K562 (cell line): ENCODE measurements around the gene USP20. TPM values are rescaled to one million over a fixed set of nuclear protein-coding genes. Genes with fewer than 3 reads are reported as not detected.

Source experiments
- CC2D1A ChIP-seq: fragments of 450-650 bp; IDR thresholded peaks from 2 replicates; pipeline ENCODE4 v1.6.1; 2017; ENCODE audit warnings: mild to moderate bottlenecking
- CTBP1 ChIP-seq: fragments of 450-650 bp; IDR thresholded peaks from 2 replicates; pipeline ENCODE4 v1.6.1; 2016; ENCODE audit warnings: borderline replicate concordance
- FOS ChIP-seq: IDR thresholded peaks from 3 replicates; pipeline ENCODE4 v1.6.1; 2011; ENCODE audit not compliant: insufficient read length; ENCODE audit errors: extremely low read depth
- KDM4B ChIP-seq, 2 experiments: fragments of 450-650 bp in 1 of 2; sonication (generic) in 1 of 2; IDR thresholded peaks; 2 replicates each; pipeline ENCODE4 v1.6.1; 2016 to 2017; ENCODE audit warnings: borderline replicate concordance in 2 of 2, antibody characterized with exemption in 1 of 2, low read depth in 1 of 2, mild to moderate bottlenecking in 1 of 2
- KDM5B ChIP-seq: fragments of 200-600 bp; sonication (generic); IDR thresholded peaks from 2 replicates; pipeline ENCODE4 v1.6.1; 2012; ENCODE audit warnings: low read depth, mild to moderate bottlenecking, moderate library complexity, low read length, control low read depth, inconsistent platforms; ENCODE audit not compliant: insufficient replicate concordance
- MCM7 ChIP-seq, 2 experiments: fragments of 450-650 bp; IDR thresholded peaks; 2 replicates each; pipeline ENCODE4 v1.6.1; 2016 to 2018
- NFATC3 ChIP-seq: fragments of 450-650 bp; IDR thresholded peaks from 2 replicates; pipeline ENCODE4 v1.6.1; 2017; ENCODE audit warnings: mild to moderate bottlenecking
- PHF20 ChIP-seq: fragments of 450-650 bp; IDR thresholded peaks from 2 replicates; pipeline ENCODE4 v1.6.1; 2018; ENCODE audit not compliant: partially characterized antibody
- PHF8 ChIP-seq: fragments of 200-600 bp; sonication (generic); IDR thresholded peaks from 2 replicates; pipeline ENCODE4 v1.6.1; 2012; ENCODE audit warnings: mixed run types, mild to moderate bottlenecking, inconsistent platforms, low read length, moderate library complexity, borderline replicate concordance
- RBM34 ChIP-seq: fragments of 200-400 bp; formaldehyde crosslinking; IDR thresholded peaks from 2 replicates; pipeline ENCODE4 v1.6.1; 2018; ENCODE audit warnings: low read length, borderline replicate concordance; ENCODE audit not compliant: insufficient read depth
- SMARCB1 ChIP-seq: IDR thresholded peaks from 2 replicates; pipeline ENCODE4 v1.6.1; 2011; ENCODE audit warnings: improper control_type of control experiment, low read depth; ENCODE audit not compliant: insufficient read length
- ZBTB8A ChIP-seq: fragments of 450-650 bp; IDR thresholded peaks from 2 replicates; pipeline ENCODE4 v1.6.1; 2018; ENCODE audit warnings: mild to moderate bottlenecking, moderate library complexity; ENCODE audit not compliant: partially characterized antibody
- ZNF780A ChIP-seq: fragments of 250-450 bp; sonication (Bioruptor Pico); IDR thresholded peaks from 2 replicates; pipeline ENCODE4 v1.5.0; 2021; ENCODE audit warnings: mild to moderate bottlenecking
- polyA plus RNA-seq, 8 experiments: library from polyadenylated mRNA; depleted of rRNA in 4 of 8; stranded (reverse) in 5 of 8; unstranded in 3 of 8; fragments of >200 nt; fragmentation: Nextera tagmentation in 2 of 8; fragmentation: Illumina TruSeq in 1 of 8; extraction: Ambion mirVana in 2 of 8; extraction: Trizol in 1 of 8; gene quantifications; 2 replicates each; pipeline versions ENCODE4 v1.2.1 to v1.2.3, GENCODE V29; 2011 to 2014; ENCODE audit warnings: inconsistent platforms in 1 of 8, missing spikeins in 1 of 8
- total RNA-seq, 7 experiments: library from RNA; depleted of rRNA in 6 of 7; stranded (reverse); fragments of >200 nt in 6 of 7; fragmentation: Illumina TruSeq in 2 of 7; extraction: Trizol in 2 of 7; gene quantifications; 2 replicates each; pipeline versions ENCODE4 v1.2.1 to v1.2.3, GENCODE V29; 2011 to 2021; ENCODE audit warnings: low replicate concordance in 1 of 7
- TF ChIP-seq, protein P1 (sequence below), 2 experiments: fragments of 450-650 bp; formaldehyde crosslinking in 1 of 2; IDR thresholded peaks; 2 replicates each; pipeline versions ENCODE4 v1.4.0 to v1.6.1; 2014 to 2020; ENCODE audit warnings: mild to moderate bottlenecking in 2 of 2, borderline replicate concordance in 1 of 2, low read depth in 1 of 2
- TF ChIP-seq, protein P2 (sequence below): sonication (generic); IDR thresholded peaks from 2 replicates; pipeline ENCODE4 v1.6.1; 2016
- TF ChIP-seq, protein P3 (sequence below): fragments of 450-650 bp; IDR thresholded peaks from 2 replicates; pipeline ENCODE4 v1.6.1; 2016; ENCODE audit warnings: low read depth, mild to moderate bottlenecking, moderate library complexity

USP20 gene
- total and polyA plus RNA-seq, 9 of the 15 experiments (the other 6 are each of a cell fraction or from before 2014, with no cell fraction given): 1.9 to 136 (median 49.1) TPM

DNA sequence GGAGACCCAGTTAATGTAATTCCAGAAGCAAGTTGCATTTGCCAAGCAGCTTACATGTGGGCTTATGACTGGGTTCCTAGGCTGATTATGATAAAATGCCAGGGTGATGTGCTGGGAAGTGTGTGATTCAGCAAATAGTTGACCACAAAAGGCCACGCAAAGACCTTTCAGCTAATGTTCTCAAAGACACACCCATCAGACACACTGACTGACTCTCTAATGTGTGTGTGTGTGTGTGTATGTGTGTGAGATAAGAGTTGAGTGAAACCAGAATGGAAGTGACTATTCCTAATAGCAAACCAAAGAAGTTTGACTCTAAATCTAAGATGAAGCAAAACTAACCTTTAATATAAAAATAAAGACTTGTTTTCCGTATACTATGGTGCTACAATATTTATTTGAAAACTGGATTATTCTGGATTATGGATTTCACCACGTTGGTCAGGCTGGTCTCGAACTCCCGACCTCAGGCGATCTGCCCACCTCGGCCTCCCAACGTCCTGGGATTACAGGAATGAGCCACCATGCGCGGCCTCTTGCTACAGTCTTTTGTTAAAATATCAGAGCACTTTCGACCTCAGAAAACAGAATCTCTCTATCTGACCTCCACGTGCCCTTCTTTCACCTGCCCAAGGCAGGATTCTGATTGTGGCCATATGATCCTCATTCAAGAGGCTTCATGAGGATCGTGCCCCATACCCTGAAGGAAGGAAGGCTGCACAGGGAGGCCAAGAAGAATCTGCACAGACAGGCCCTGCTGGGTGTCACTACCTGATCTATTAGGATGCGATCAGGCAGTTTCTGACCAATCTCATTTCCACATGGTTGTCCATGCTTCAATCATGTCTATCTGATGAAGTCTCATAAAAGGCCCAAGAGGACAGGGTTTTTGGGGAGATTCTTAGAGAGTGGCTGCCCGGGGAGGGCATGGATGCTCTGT lies 75.6 kb downstream of the USP20 start (continued):
- TF ChIP-seq, protein P1, sequence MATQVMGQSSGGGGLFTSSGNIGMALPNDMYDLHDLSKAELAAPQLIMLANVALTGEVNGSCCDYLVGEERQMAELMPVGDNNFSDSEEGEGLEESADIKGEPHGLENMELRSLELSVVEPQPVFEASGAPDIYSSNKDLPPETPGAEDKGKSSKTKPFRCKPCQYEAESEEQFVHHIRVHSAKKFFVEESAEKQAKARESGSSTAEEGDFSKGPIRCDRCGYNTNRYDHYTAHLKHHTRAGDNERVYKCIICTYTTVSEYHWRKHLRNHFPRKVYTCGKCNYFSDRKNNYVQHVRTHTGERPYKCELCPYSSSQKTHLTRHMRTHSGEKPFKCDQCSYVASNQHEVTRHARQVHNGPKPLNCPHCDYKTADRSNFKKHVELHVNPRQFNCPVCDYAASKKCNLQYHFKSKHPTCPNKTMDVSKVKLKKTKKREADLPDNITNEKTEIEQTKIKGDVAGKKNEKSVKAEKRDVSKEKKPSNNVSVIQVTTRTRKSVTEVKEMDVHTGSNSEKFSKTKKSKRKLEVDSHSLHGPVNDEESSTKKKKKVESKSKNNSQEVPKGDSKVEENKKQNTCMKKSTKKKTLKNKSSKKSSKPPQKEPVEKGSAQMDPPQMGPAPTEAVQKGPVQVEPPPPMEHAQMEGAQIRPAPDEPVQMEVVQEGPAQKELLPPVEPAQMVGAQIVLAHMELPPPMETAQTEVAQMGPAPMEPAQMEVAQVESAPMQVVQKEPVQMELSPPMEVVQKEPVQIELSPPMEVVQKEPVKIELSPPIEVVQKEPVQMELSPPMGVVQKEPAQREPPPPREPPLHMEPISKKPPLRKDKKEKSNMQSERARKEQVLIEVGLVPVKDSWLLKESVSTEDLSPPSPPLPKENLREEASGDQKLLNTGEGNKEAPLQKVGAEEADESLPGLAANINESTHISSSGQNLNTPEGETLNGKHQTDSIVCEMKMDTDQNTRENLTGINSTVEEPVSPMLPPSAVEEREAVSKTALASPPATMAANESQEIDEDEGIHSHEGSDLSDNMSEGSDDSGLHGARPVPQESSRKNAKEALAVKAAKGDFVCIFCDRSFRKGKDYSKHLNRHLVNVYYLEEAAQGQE (IDR thresholded peaks at IDR 0.05; ENCODE audit: borderline replicate concordance): peak; percentile 33; the same call in 1 of the 2 replicates
- TF ChIP-seq, protein P1 (CRISPR knock-in tag; IDR thresholded peaks at IDR 0.05; ENCODE audit: low read depth): no peak
- TF ChIP-seq CC2D1A: peak; percentile 60; the same call in 1 of the 2 replicates
- TF ChIP-seq PHF20: no peak
- no peak for TF ChIP-seq KDM4B (IDR thresholded peaks at IDR 0.05; ENCODE audit: borderline replicate concordance in 2 of 2, low read depth in 1 of 2)
- no peak for TF ChIP-seq FOS
- no peak for TF ChIP-seq NFATC3
- TF ChIP-seq RBM34: no peak
- TF ChIP-seq MCM7 (IDR thresholded peaks at IDR 0.05): no peak
- TF ChIP-seq SMARCB1: peak; percentile 74
- TF ChIP-seq ZNF780A (CRISPR knock-in tag): no peak
- TF ChIP-seq KDM5B: no peak
- no peak for TF ChIP-seq ZBTB8A
- TF ChIP-seq, protein P2, sequence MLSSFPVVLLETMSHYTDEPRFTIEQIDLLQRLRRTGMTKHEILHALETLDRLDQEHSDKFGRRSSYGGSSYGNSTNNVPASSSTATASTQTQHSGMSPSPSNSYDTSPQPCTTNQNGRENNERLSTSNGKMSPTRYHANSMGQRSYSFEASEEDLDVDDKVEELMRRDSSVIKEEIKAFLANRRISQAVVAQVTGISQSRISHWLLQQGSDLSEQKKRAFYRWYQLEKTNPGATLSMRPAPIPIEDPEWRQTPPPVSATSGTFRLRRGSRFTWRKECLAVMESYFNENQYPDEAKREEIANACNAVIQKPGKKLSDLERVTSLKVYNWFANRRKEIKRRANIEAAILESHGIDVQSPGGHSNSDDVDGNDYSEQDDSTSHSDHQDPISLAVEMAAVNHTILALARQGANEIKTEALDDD: peak; percentile 81
- TF ChIP-seq CTBP1: peak; percentile 90
- TF ChIP-seq, protein P3, sequence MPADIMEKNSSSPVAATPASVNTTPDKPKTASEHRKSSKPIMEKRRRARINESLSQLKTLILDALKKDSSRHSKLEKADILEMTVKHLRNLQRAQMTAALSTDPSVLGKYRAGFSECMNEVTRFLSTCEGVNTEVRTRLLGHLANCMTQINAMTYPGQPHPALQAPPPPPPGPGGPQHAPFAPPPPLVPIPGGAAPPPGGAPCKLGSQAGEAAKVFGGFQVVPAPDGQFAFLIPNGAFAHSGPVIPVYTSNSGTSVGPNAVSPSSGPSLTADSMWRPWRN: peak; percentile 99
- TF ChIP-seq PHF8: no peak
